NOMO-1 (cell line): ENCODE results near the gene SGIP1.
"Not testable (repeated sequence)": the region's sequence is repeated elsewhere in the genome, so short reads cannot be mapped to it uniquely, and the experiment has no call there.

ENCODE experiments used
- DNase-seq, 2 experiments: peaks; one replicate each; lab custom pipeline; 2025; ENCODE audit not compliant: unreplicated experiment in 2 of 2; lab: John Stamatoyannopoulos, UW

SGIP1 gene

GRCh38 chr1:66725885-66726665 is 192.1 kb downstream of the SGIP1 start:
- peak; percentile 67 to 80 for DNase-seq

GRCh38 chr1:66728021-66728420 is 194.1 kb downstream of the SGIP1 start:
- DNase-seq, result no peak

GRCh38 chr1:66728716-66729115 is 194.8 kb downstream of the SGIP1 start:
- DNase-seq, result not testable (repeated sequence)

- DNase-seq, result peak; percentile 32 to 61
Measured at GRCh38 chr1:66729119-66729518, 195.2 kb downstream of the SGIP1 start.

GRCh38 chr1:66729523-66729922 is 195.6 kb downstream of the SGIP1 start:
- DNase-seq, result no peak

- no peak for DNase-seq
Measured at GRCh38 chr1:66730462-66730861, 196.5 kb downstream of the SGIP1 start.

- DNase-seq, result no peak
Measured at GRCh38 chr1:66731170-66731865, 197.4 kb downstream of the SGIP1 start.

GRCh38 chr1:66732407-66733166 is 198.6 kb downstream of the SGIP1 start:
- peak; percentile 78 to 94 for DNase-seq

GRCh38 chr1:66733348-66734017 is 199.5 kb downstream of the SGIP1 start:
- no peak for DNase-seq

- DNase-seq, result not testable (repeated sequence)
Measured at GRCh38 chr1:66734531-66734930, 200.6 kb downstream of the SGIP1 start.

- no peak for DNase-seq
Measured at GRCh38 chr1:66737836-66738235, 203.9 kb downstream of the SGIP1 start.

- peak; percentile 22 to 30 for DNase-seq
Measured at GRCh38 chr1:66739401-66740157, 205.6 kb downstream of the SGIP1 start.

GRCh38 chr1:66745451-66745850 is 211.5 kb downstream of the SGIP1 start:
- no peak for DNase-seq

GRCh38 chr1:66747501-66747900 is 213.5 kb downstream of the SGIP1 start:
- no peak for DNase-seq

- DNase-seq, result peak in 1 of 2 experiments; percentile 63
Measured at GRCh38 chr1:66750577-66750976, 216.6 kb downstream of the SGIP1 start.

GRCh38 chr1:66751160-66751559 is 217.2 kb downstream of the SGIP1 start:
- no peak for DNase-seq

- peak; percentile 58 to 60 for DNase-seq
Measured at GRCh38 chr1:66752000-66752592, 218.1 kb downstream of the SGIP1 start, which contains the start of gene DYNLT5. DYNLT5 (plus strand) TSS chr1:66752459; CDS start chr1:66754659, 2,200 bp downstream.

GRCh38 chr1:66752671-66753371 is 218.9 kb downstream of the SGIP1 start:
- DNase-seq, result peak; percentile 58 to 59

GRCh38 chr1:66757722-66758240 is 223.8 kb downstream of the SGIP1 start:
- no peak for DNase-seq
